Measurements from ENCODE around the gene DHX35. TPM values are rescaled to one million over a fixed set of nuclear protein-coding genes. Genes with fewer than 3 reads are reported as not detected.

DHX35 gene
- total and polyA plus RNA-seq, 2 of the 8 experiments (the other 6 are each of a cell fraction or from before 2014, with no cell fraction given) = 21.9 to 27.7 TPM

DNA sequence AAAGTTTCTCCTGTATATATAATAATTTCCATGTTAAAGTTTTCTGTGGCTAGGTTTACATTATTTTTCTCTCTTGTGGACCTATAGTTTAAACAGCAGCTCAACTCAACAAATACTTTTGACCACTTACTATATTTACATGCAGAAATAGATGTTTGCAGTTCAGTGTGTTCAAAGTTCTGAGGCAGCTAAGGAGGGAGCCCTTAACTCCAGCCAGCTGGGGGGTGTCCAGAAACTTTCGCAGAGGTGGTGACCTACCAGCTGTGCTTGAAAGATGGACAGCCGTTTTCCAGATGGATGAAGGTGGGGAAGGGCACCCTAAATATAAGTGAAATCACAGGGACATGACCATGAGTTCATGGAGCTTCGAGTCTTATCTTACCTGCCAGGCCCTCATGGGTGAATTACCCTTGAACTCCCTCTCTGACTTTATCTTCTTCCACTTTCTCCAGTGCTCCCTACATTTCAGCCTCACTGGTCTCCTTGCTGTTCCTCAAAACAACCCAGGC, 33.4 kb downstream of the DHX35 start:
- Histone ChIP-seq H4K20me1 (replicated peaks in 1 of 2; ENCODE audit: control insufficient read depth in 1 of 2, insufficient read depth in 2 of 2, low read length in 2 of 2) (peaks cover 0 to 4% of the 10 kb centered on the region in 2 experiments), H3K4me2 (ENCODE audit: insufficient read depth in 1 of 2, low read depth in 2 of 2, low read length in 2 of 2) (no peak overlapping the region), H3K23ac (ENCODE audit: insufficient read length) (no peak overlapping the region), H3K14ac (ENCODE audit: insufficient read length) (no peak overlapping the region), H2BK12ac (ENCODE audit: low read depth, low read length) (no peak overlapping the region), H3K36me3 (ENCODE audit: control insufficient read depth in 2 of 4, insufficient read depth in 4 of 4, low read length in 3 of 4) (peaks cover 0 to 33% (median 19%) of the 10 kb centered on the region in 4 experiments; a peak in 5 of 8 replicates), H3K27me3 (replicated peaks in 1 of 4; ENCODE audit: control insufficient read depth in 3 of 4, extremely low read depth in 1 of 4, insufficient read depth in 3 of 4, low read length in 3 of 4) (no peaks in the 10 kb centered on the region), H2AFZ (ENCODE audit: low read length) (no peak overlapping the region), H4K91ac (replicated peaks; ENCODE audit: insufficient read length, low read length) (no peak overlapping the region), H3K79me2 (ENCODE audit: control insufficient read depth in 1 of 2, insufficient read depth in 2 of 2, low read length in 2 of 2) (no peaks in the 10 kb centered on the region), H3K56ac (replicated peaks; ENCODE audit: insufficient read length, low read depth, low read length) (no peak overlapping the region), H2BK5ac (ENCODE audit: low read depth, low read length) (no peak overlapping the region), H2AK5ac (ENCODE audit: low read depth, low read length) (no peak overlapping the region), H3K18ac (ENCODE audit: extremely low read depth, low read length) (no peak overlapping the region), H3K9me3 (ENCODE audit: insufficient read depth in 2 of 2, low read depth in 1 of 2, low read length in 1 of 2) (no peaks in the 10 kb centered on the region), H3K23me2 (ENCODE audit: low read depth, low read length) (0 out of 2 replicates have a peak, but pooled peaks cover 4% of the 10 kb centered on the region), H3K4me3 (ENCODE audit: extremely low read depth in 1 of 4, insufficient read depth in 2 of 4, low read depth in 3 of 4, low read length in 4 of 4) (no peak overlapping the region), H3K27ac (ENCODE audit: low read depth, low read length) (no peak overlapping the region), H2BK120ac (replicated peaks; ENCODE audit: low read depth, low read length) (no peak overlapping the region), H3K4me1 (replicated peaks in 1 of 4; ENCODE audit: control insufficient read depth in 3 of 4, insufficient read depth in 4 of 4, low read length in 3 of 4) (no peaks in the 10 kb centered on the region), H4K5ac (ENCODE audit: insufficient read length, low read depth, low read length) (no peak overlapping the region), H3K9ac (replicated peaks in 1 of 4; ENCODE audit: extremely low read depth in 1 of 4, low read depth in 3 of 4, low read length in 3 of 4) (no peak overlapping the region), H3K79me1 (ENCODE audit: low read depth, low read length) (peaks cover 2% of the 10 kb centered on the region; the same call in 1 of the 2 replicates), H2BK15ac (ENCODE audit: low read length) (no peak overlapping the region), H2BK20ac (ENCODE audit: low read length) (no peak overlapping the region), H3K4ac (replicated peaks; ENCODE audit: insufficient read length, low read depth, low read length) (no peak overlapping the region), H4K8ac (ENCODE audit: extremely low read depth, insufficient read depth, low read length) (no peak overlapping the region)
- POLR2A ChIA-PET (ENCODE audit: partially characterized antibody) = interaction anchor here (2.4 kb wide), 1 partner anchor 34 kb away, joined by 7 read pairs; the partner anchor contains the start of gene DHX35
- DNase-seq (ENCODE audit: low read depth in 1 of 2, low spot score in 2 of 2) = no peak
- CTCF ChIA-PET (ENCODE audit: partially characterized antibody) = interaction anchor here (0.7 to 1.0 kb wide), 3 partner anchors 16 to 1168 kb away, joined by 3 read pairs; no protein-coding TSS in a partner anchor
- no peak for FAIRE-seq
- WGBS, 2 experiments (ENCODE audit: extremely low coverage in 1 of 2, insufficient coverage in 1 of 2, insufficient read length in 1 of 2, insufficient replicate concordance in 2 of 2, low coverage in 1 of 2, low lambda C conversion rate in 2 of 2, missing lambda C conversion rate in 1 of 2) = 97% methylated on average over 3 of the region's 3 CpGs; no CpG with 5 or more reads in 1 of the 2 experiments
- no peak for TF ChIP-seq CHD1 (IDR thresholded peaks at IDR 0.05; ENCODE audit: low read depth, low read length)
- TF ChIP-seq CREB1 (IDR thresholded peaks at IDR 0.05) = no peak
- no peak for TF ChIP-seq RNF2 (IDR thresholded peaks at IDR 0.05; ENCODE audit: borderline replicate concordance, low read depth, low read length, missing control alignments, poor library complexity, severe bottlenecking)
- TF ChIP-seq CBX8 (IDR thresholded peaks at IDR 0.05; ENCODE audit: borderline replicate concordance, low read depth, low read length) = no peak
- no peak for TF ChIP-seq SAP30 (IDR thresholded peaks at IDR 0.05; ENCODE audit: insufficient read depth, insufficient replicate concordance, low read length)
- no peak for TF ChIP-seq TCF12 (IDR thresholded peaks at IDR 0.05; ENCODE audit: low read depth, low read length)
- no peak for TF ChIP-seq BRCA1 (IDR thresholded peaks at IDR 0.05; ENCODE audit: low read depth, low read length)
- no peak for TF ChIP-seq EZH2 (IDR thresholded peaks at IDR 0.05; ENCODE audit: low read depth, low read length, severe bottlenecking)
- TF ChIP-seq POU5F1 (IDR thresholded peaks at IDR 0.05; ENCODE audit: low read depth, low read length) = no peak
